PFSK-1 (cell line): Measurements from ENCODE around the gene TEX30.

Experiments used
- FOXP2 ChIP-seq: optimal IDR thresholded peaks from 2 replicates; pipeline ENCODE3; 2011; ENCODE audit warnings: borderline replicate concordance, control low read depth, inconsistent platforms; ENCODE audit not compliant: insufficient read depth; ENCODE audit errors: extremely low read length, extremely low read depth
- POLR2AphosphoS5 ChIP-seq: IDR thresholded peaks from 2 replicates; pipeline ENCODE4 v1.6.1; 2012; ENCODE audit warnings: low read depth, mild to moderate bottlenecking, control low read depth, low read length, moderate library complexity
- REST ChIP-seq, 2 experiments: IDR thresholded peaks; 2 replicates each; pipeline versions ENCODE4 v1.6.1 to v1.8.0; 2011 to 2012; ENCODE audit warnings: low read depth in 2 of 2, low read length in 2 of 2, control low read depth in 1 of 2, inconsistent platforms in 1 of 2, mild to moderate bottlenecking in 1 of 2, moderate library complexity in 1 of 2; ENCODE audit not compliant: insufficient read depth in 1 of 2
- SIN3A ChIP-seq: IDR thresholded peaks from 2 replicates; pipeline ENCODE4 v1.6.1; 2012; ENCODE audit warnings: mild to moderate bottlenecking, low read length, moderate library complexity, borderline replicate concordance; ENCODE audit not compliant: insufficient read depth
- TAF1 ChIP-seq: IDR thresholded peaks from 2 replicates; pipeline ENCODE4 v1.6.1; 2012; ENCODE audit warnings: low read length, control low read depth, borderline replicate concordance; ENCODE audit not compliant: insufficient read depth

TEX30 gene

GRCh38 chr13:102805680-102806079 lies 32.1 kb upstream of the TEX30 start:
- no peak for TF ChIP-seq REST (IDR thresholded peaks at IDR 0.05; ENCODE audit: insufficient read depth in 1 of 2, low read depth in 2 of 2, low read length in 2 of 2)
- no peak for TF ChIP-seq POLR2AphosphoS5
- no peak for TF ChIP-seq TAF1
- no peak for TF ChIP-seq FOXP2

GRCh38 chr13:102800145-102801041 lies 26.8 kb upstream of the TEX30 start:
- TF ChIP-seq FOXP2 (peak; percentile 42), POLR2AphosphoS5 (no peak; the same call in 1 of the 2 replicates)

- TF ChIP-seq FOXP2: no peak
- TF ChIP-seq TAF1: no peak
- TF ChIP-seq REST (IDR thresholded peaks at IDR 0.05; ENCODE audit: insufficient read depth in 1 of 2, low read depth in 2 of 2, low read length in 2 of 2): no peak
- TF ChIP-seq SIN3A: no peak
- no peak for TF ChIP-seq POLR2AphosphoS5
Observed at GRCh38 chr13:102799426-102800144, 26.0 kb upstream of the TEX30 start.

GRCh38 chr13:102798581-102799425 lies 25.2 kb upstream of the TEX30 start, which contains the start of the genes BIVM and POGLUT2:
Gene BIVM, plus strand, starts transcription at chr13:102799119. Its CDS starts 8,149 bp downstream, at chr13:102807268.
Gene POGLUT2, minus strand, starts transcription at chr13:102798976. Its CDS starts 306 bp downstream, at chr13:102798670.
- no peak for TF ChIP-seq REST (IDR thresholded peaks at IDR 0.05; ENCODE audit: insufficient read depth in 1 of 2, low read depth in 2 of 2, low read length in 2 of 2)
- TF ChIP-seq POLR2AphosphoS5: peak; percentile 68; the same call in 1 of the 2 replicates
- peak; percentile 67; the same call in 1 of the 2 replicates for TF ChIP-seq TAF1
- no peak for TF ChIP-seq FOXP2
- no peak for TF ChIP-seq SIN3A
